DMS 273 (cell line): ENCODE results near the gene GKAP1.
"Not testable (repeated sequence)": the region's sequence is repeated elsewhere in the genome, so short reads cannot be mapped to it uniquely, and the experiment has no call there.

ENCODE experiments used
- DNase-seq: peaks from one replicate; lab custom pipeline; 2025; ENCODE audit not compliant: unreplicated experiment; lab: John Stamatoyannopoulos, UW

GKAP1 gene

DNA sequence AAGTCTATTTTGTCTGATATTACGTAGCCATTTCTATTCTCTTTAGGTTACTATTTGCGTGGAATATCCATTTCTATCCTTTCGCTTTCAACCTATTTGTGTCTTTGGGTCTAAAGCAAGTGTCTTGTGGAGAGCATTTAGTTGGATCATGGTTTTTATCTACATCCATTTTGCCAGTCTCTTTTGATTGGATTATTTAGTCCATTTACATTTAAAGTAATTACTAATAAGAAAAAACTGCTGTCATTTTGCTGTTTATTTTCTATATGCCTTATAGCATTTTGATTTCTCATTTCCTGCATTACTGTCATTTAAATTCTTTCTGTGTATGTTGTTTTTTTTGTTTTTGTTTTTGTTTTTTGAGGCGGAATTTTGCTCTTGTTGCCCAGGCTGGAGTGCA is 83.8 kb downstream of the GKAP1 start:
- no peak for DNase-seq

DNA sequence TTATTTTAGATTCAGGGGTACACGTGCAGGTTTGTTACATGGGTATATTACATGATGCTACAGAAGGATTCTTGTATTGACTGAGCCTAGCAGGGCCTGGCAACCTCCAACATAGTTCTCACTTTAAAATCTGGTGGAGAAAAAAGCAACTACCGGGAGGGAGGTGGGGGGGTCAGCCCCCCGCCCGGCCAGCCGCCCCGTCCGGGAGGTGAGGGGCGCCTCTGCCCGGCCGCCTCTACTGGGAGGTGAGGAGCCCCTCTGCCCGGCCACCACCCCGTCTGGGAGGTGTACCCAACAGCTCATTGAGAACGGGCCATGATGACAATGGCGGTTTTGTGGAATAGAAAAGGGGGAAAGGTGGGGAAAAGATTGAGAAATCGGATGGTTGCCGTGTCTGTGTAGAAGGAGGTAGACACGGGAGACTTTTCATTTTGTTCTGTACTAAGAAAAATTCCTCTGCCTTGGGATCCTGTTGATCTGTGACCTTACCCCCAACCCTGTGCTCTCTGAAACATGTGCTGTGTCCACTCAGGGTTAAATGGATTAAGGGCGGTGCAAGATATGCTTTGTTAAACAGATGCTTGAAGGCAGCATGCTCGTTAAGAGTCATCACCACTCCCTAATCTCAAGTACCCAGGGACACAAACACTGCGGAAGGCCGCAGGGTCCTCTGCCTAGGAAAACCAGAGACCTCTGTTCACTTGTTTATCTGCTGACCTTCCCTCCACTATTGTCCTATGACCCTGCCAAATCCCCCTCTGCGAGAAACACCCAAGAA is 88.8 kb downstream of the GKAP1 start:
- not testable (repeated sequence) for DNase-seq

DNA sequence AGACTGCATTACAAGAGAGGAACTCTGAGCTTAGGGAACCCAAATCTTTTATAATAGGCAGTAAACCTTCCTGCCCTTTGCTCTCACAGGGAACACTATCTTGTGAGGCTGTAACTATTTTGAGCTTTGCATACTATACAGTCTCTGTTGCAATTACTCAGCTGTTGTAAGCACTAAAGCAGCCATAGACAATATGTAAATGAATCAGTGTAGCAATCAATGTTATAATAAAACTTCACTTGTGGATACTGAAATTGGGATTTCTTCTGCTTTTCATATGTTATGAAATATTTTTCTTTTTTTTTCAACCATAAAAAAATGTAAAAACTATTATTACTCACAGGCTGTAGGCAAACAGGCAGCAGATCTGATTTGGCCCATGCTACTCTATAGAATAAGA is 93.1 kb downstream of the GKAP1 start:
- DNase-seq, result no peak

GRCh38 chr9:83722726-83723495 is 94.7 kb downstream of the GKAP1 start:
- no peak for DNase-seq

- no peak for DNase-seq
Measured at GRCh38 chr9:83721509-83721908, 96.1 kb downstream of the GKAP1 start.

- no peak for DNase-seq
Measured at GRCh38 chr9:83715794-83716193, 101.8 kb downstream of the GKAP1 start.

- DNase-seq, result no peak
Measured at GRCh38 chr9:83715221-83715620, 102.3 kb downstream of the GKAP1 start.

- DNase-seq, result peak; percentile 17
Measured at GRCh38 chr9:83714329-83714728, 103.2 kb downstream of the GKAP1 start.

DNA sequence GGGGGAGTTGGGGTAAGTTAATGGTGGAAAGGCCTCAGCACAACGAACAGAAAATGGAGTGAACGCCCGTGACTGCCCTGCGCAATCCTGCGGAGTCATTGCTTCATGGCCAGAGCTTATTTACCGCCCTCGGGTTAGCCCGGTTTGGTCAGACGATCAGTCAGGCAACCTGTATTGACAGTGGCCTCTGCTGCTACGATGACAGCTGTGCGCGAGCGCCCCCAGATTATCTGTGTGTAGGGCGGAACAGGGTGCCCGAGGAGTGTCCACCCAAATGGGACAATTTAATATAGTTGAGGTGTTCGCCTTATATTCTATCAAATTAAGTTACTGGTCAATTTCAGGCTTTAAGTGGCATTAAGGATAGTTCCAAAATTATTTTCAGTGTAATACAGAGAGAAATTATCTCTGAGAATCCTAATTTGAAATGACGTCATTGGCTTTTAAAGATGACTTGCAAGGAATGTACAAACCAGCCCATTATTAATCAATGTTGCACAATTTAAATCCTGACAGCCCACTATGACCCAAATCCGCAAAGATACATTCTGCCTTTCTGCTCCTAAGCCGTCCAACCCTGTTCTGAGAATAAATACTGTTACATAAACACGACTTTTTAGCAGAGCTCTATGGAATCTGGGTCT is 108.9 kb downstream of the GKAP1 start:
- peak; percentile 40 for DNase-seq

DNA sequence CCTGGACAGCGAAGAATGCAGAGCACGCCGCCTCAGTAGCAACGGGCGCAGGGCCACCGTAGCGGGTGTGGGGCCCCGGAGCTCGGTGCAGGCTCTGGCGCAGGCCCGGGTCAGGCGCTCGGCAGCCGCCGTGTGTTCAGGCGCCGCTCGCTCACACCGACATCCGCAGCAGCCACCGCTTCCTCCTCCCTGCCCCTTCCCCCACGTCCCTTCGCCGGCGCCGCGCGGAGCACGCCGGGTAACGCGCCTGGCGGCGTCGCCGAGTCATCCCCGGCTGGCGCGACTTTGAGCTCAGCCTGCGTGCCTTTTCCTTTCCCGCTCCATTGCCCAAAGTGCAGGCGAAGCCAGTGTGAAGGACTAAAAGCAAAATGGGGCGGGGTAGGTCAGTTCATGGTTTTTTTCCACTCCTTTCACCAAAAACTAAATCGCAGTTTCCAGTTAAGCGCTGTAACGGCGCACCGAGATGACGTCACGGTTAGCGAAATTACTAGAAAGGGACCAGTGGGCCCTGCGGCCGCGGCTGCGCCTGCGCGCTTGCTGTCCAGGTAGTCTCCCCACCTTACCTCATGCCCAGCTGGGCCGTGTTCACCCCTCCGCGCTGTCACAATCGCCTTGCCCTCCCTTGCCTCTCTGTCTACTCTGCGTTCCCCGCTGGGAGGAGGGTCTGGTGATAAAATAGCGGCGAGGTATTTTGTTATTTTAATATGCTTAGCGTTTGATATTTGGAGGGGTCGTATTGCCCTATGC is 109.6 kb downstream of the GKAP1 start, which contains the start of gene UBQLN1:
UBQLN1 (minus strand) TSS at position 191 of the 747 bp plus-strand sequence. CDS start 279 bp downstream, outside the sequence.
- peak; percentile 94 for DNase-seq

- peak; percentile 86 for DNase-seq
Measured at GRCh38 chr9:83707518-83707767, 110.1 kb downstream of the GKAP1 start.

GRCh38 chr9:83706676-83707517 is 110.7 kb downstream of the GKAP1 start:
- DNase-seq, result peak; percentile 79

GRCh38 chr9:83705219-83705651 is 112.3 kb downstream of the GKAP1 start:
- DNase-seq, result not testable (repeated sequence)

DNA sequence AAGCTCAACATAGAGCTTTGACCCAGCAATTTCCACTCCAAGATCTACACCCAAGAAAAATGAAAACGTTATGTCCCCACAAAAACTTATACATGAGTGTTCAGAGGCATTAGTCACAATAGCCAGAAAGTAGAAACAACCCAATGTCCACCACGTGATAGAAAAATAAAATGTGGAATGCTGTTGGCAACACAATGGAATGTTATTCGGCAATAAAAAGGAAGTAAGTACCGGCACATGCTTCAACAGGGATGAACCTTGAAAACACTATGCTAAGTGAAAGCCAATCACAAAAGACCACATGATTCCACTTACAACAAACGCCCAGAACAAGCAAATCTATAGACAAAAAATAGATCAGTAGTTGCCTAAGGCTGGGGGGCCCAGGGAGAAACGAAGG is 115.8 kb downstream of the GKAP1 start:
- no peak for DNase-seq

DNA sequence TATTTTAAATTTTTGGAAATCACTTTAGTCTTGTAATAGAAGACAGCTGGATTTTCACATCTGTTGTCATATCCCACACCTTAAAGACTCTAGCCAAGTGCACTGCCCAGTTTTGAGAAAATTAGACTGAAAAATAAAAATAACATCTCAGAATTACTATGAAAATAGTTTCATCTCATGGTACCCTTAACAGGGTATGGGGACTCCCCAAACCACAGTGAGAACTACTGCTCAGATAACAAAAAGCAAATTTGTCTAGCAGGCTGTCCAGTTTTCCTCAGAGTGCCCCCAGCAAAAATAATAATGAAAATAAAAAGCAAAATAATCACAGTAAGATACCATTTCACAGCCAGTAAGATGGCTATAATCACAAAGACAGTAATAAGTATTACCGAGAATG is 116.3 kb downstream of the GKAP1 start:
- no peak for DNase-seq

- no peak for DNase-seq
Measured at GRCh38 chr9:83699615-83700014, 118.0 kb downstream of the GKAP1 start.

DNA sequence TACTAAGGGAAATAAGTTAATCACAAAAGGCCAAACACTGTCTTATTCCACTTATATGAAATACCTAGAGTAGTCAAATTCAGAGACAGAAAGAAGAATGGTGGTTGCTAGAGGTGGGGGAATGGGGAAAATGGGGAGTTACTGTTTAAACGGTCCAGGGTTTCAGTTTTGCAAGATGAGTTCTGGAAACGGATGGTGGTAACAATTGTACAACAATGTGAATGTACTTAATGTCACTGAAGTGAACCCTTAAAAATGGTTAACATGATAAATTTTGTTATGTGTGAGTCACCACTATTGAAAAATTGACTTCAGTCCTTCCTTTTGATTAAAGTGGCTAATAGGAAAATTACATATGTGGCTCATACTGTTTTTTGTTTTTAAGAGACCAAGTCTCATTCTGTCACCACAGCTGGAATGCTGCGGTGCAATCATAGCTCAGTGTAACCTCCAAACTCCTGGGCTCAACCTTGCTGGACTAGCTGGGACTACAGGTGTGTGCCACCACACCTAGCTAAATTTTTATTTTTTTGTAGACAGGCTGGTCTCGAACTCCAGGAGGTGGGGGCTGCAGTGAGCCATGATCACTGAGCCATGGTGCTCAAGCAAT is 118.5 kb downstream of the GKAP1 start:
- no peak for DNase-seq

DNA sequence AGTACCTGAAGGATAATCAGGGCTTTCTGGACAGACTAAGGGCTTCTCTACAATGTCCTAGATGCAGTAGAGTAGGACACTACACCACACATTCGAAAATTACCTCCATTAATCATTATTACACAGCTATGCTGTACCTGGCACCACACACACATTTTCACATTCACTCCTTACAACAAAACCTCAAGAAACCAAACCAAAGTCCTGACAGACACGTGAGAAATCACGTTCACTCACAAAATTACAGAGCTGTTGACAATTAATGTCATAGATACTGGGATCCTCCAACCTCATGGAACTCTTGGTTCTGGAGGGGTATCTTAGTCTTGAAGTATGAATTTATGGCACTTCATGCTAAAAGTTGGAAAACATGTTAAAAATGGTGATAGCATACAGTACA is 126.1 kb downstream of the GKAP1 start:
- DNase-seq, result no peak
